Parathyroid adenoma (tissue), 2 donors: Measurements from ENCODE around the gene TMEM167B.
"Not testable (repeated sequence)": the region's sequence is repeated elsewhere in the genome, so short reads cannot be mapped to it uniquely, and the experiment has no call there.

Source experiments
- H2AFZ ChIP-seq: fragments of 300-600 bp; sonication (generic); one replicate; pipeline ENCODE4 v1.7.0; 2017; ENCODE audit warnings: antibody characterized with exemption, mild to moderate bottlenecking
- H3K27ac ChIP-seq: fragments of 300-600 bp; sonication (generic); one replicate; pipeline ENCODE4 v1.7.0; 2017
- H3K27me3 ChIP-seq: fragments of 300-600 bp; sonication (generic); one replicate; pipeline ENCODE4 v1.7.0; 2017; ENCODE audit warnings: low read length; ENCODE audit not compliant: control insufficient read depth, insufficient read depth
- H3K36me3 ChIP-seq: fragments of 300-600 bp; sonication (generic); one replicate; pipeline ENCODE4 v1.7.0; 2017; ENCODE audit warnings: low read length; ENCODE audit not compliant: control insufficient read depth, insufficient read depth
- H3K4me1 ChIP-seq: fragments of 300-600 bp; sonication (generic); one replicate; pipeline ENCODE4 v1.7.0; 2017; ENCODE audit warnings: control low read depth
- H3K4me2 ChIP-seq: fragments of 300-600 bp; sonication (generic); one replicate; pipeline ENCODE4 v1.7.0; 2017; ENCODE audit warnings: low read length
- H3K4me3 ChIP-seq: fragments of 300-600 bp; sonication (generic); one replicate; pipeline ENCODE4 v1.7.0; 2017; ENCODE audit warnings: low read depth, low read length
- H3K79me2 ChIP-seq: fragments of 300-600 bp; sonication (generic); one replicate; pipeline ENCODE4 v1.7.0; 2017; ENCODE audit warnings: control low read depth
- H3K9ac ChIP-seq: fragments of 300-600 bp; sonication (generic); one replicate; pipeline ENCODE4 v1.7.0; 2017; ENCODE audit warnings: mild to moderate bottlenecking
- H3K9me3 ChIP-seq: fragments of 300-600 bp; sonication (generic); one replicate; pipeline ENCODE4 v1.7.0; 2017; ENCODE audit warnings: low read length; ENCODE audit not compliant: control insufficient read depth
- CTCF ChIP-seq: fragments of 300-600 bp; sonication (generic); IDR thresholded peaks from one replicate; pipeline ENCODE4 v1.7.0; 2017; ENCODE audit warnings: antibody characterized with exemption, mild to moderate bottlenecking
- donor health status: primary hyperparathyroidism.

TMEM167B gene

GRCh38 chr1:109142260-109142659, 51.7 kb downstream of the TMEM167B start:
- Histone ChIP-seq H3K4me3 (no peak overlapping the region), H2AFZ (no peak overlapping the region), H3K9ac (no peak overlapping the region), H3K36me3 (no peaks in the 10 kb centered on the region), H3K4me1 (peaks cover 2% of the 10 kb centered on the region), H3K79me2 (no peaks in the 10 kb centered on the region), H3K27ac (no peak overlapping the region), H3K9me3 (no peaks in the 10 kb centered on the region), H3K4me2 (no peak overlapping the region), H3K27me3 (no peaks in the 10 kb centered on the region)
- no peak for TF ChIP-seq CTCF

GRCh38 chr1:109142725-109143124, 52.2 kb downstream of the TMEM167B start:
- not testable (repeated sequence) for H2AFZ ChIP-seq, H3K79me2 ChIP-seq, H3K9ac ChIP-seq, H3K27ac ChIP-seq, H3K9me3 ChIP-seq, H3K4me1 ChIP-seq, H3K27me3 ChIP-seq, H3K4me3 ChIP-seq, H3K4me2 ChIP-seq, H3K36me3 ChIP-seq
